HepG2 (cell line): ENCODE results near the gene DDTL. TPM values are rescaled to one million over a fixed set of nuclear protein-coding genes. Genes with fewer than 3 reads are reported as not detected.

Source experiments
- AHDC1 ChIP-seq: sonication (generic); formaldehyde crosslinking; IDR thresholded peaks from 2 replicates; pipeline ENCODE4 v1.5.1; 2020; ENCODE audit warnings: mild to moderate bottlenecking, missing genetic modification reagents, borderline replicate concordance
- AKAP8 ChIP-seq: sonication (generic); formaldehyde crosslinking; IDR thresholded peaks from 2 replicates; pipeline ENCODE4 v1.5.1; 2020; ENCODE audit warnings: mild to moderate bottlenecking, missing genetic modification reagents
- CEBPB ChIP-seq: IDR thresholded peaks from 2 replicates; pipeline ENCODE4 v1.6.1; 2011; ENCODE audit warnings: low read depth, low read length, improper control_type of control experiment, borderline replicate concordance
- IRF2 ChIP-seq: IDR thresholded peaks from 2 replicates; pipeline ENCODE4 v1.6.1; 2018; ENCODE audit warnings: missing genetic modification reagents, missing compliant biosample characterization
- LBX2 ChIP-seq: sonication (generic); formaldehyde crosslinking; IDR thresholded peaks from 2 replicates; pipeline ENCODE4 v1.5.0; 2020; ENCODE audit warnings: missing genetic modification reagents, mild to moderate bottlenecking, borderline replicate concordance
- RBM39 ChIP-seq: fragments of 200-400 bp; formaldehyde crosslinking; IDR thresholded peaks from one replicate; pipeline ENCODE4 v1.6.1; 2018; ENCODE audit warnings: antibody characterized with exemption, mild to moderate bottlenecking, low read depth, low read length; ENCODE audit not compliant: poor library complexity, severe bottlenecking
- REL ChIP-seq: sonication (generic); formaldehyde crosslinking; conservative IDR thresholded peaks from 2 replicates; pipeline ENCODE4 v1.8.0; 2022; ENCODE audit warnings: mild to moderate bottlenecking, missing genetic modification reagents, moderate library complexity
- RFX3 ChIP-seq: IDR thresholded peaks from 2 replicates; pipeline ENCODE4 v1.6.1; 2016; ENCODE audit warnings: missing biosample characterization, missing genetic modification reagents
- SMYD3 ChIP-seq: sonication (generic); formaldehyde crosslinking; IDR thresholded peaks from 2 replicates; pipeline ENCODE4 v1.8.1; 2023; ENCODE audit warnings: mild to moderate bottlenecking, missing genetic modification reagents
- SOX13 ChIP-seq, 3 experiments: fragments of 450-650 bp in 1 of 3; sonication (generic) in 1 of 3; formaldehyde crosslinking in 1 of 3; IDR thresholded peaks in 2 of 3; conservative IDR thresholded peaks in 1 of 3; 2 replicates each; pipeline versions ENCODE4 v1.5.0 to v1.6.1; 2016 to 2020; ENCODE audit warnings: antibody characterized with exemption in 1 of 3, mild to moderate bottlenecking in 1 of 3, missing compliant biosample characterization in 1 of 3, missing genetic modification reagents in 1 of 3, moderate library complexity in 1 of 3
- SP5 ChIP-seq: IDR thresholded peaks from 2 replicates; pipeline ENCODE4 v1.6.1; 2016; ENCODE audit warnings: low read depth, borderline replicate concordance
- SRY ChIP-seq: sonication (generic); formaldehyde crosslinking; IDR thresholded peaks from 2 replicates; pipeline ENCODE4 v1.8.0; 2022; ENCODE audit warnings: mild to moderate bottlenecking, missing genetic modification reagents
- TCF12 ChIP-seq, 2 experiments: fragments of 450-650 bp in 1 of 2; sonication (generic) in 1 of 2; formaldehyde crosslinking in 1 of 2; IDR thresholded peaks; 2 replicates each; pipeline versions ENCODE4 v1.6.1 to v1.8.0; 2017 to 2022; ENCODE audit warnings: antibody characterized with exemption in 1 of 2, mild to moderate bottlenecking in 1 of 2, missing genetic modification reagents in 1 of 2, moderate library complexity in 1 of 2
- TP53 ChIP-seq: sonication (generic); formaldehyde crosslinking; conservative IDR thresholded peaks from 2 replicates; pipeline ENCODE4 v1.4.0; 2020; ENCODE audit warnings: missing genetic modification reagents
- ZNF121 ChIP-seq: sonication (generic); formaldehyde crosslinking; IDR thresholded peaks from 2 replicates; pipeline ENCODE4 v1.5.0; 2020; ENCODE audit warnings: mild to moderate bottlenecking, missing genetic modification reagents
- ZNF350 ChIP-seq: sonication (generic); formaldehyde crosslinking; IDR thresholded peaks from 2 replicates; pipeline ENCODE4 v1.4.0; 2020; ENCODE audit warnings: mild to moderate bottlenecking, low read depth, missing genetic modification reagents, borderline replicate concordance
- ZNF556 ChIP-seq: sonication (generic); formaldehyde crosslinking; IDR thresholded peaks from 2 replicates; pipeline ENCODE4 v1.4.0; 2020; ENCODE audit warnings: mild to moderate bottlenecking, missing genetic modification reagents, borderline replicate concordance
- ZNF770 ChIP-seq: sonication (generic); formaldehyde crosslinking; IDR thresholded peaks from 2 replicates; pipeline ENCODE4 v1.5.0; 2020; ENCODE audit warnings: mild to moderate bottlenecking, missing genetic modification reagents
- ZNF816 ChIP-seq: sonication (generic); formaldehyde crosslinking; IDR thresholded peaks from 2 replicates; pipeline ENCODE4 v1.8.0; 2022; ENCODE audit warnings: missing genetic modification reagents, mild to moderate bottlenecking, borderline replicate concordance
- ZSCAN12 ChIP-seq: sonication (generic); formaldehyde crosslinking; IDR thresholded peaks from 2 replicates; pipeline ENCODE4 v1.9.0; 2021; ENCODE audit warnings: mild to moderate bottlenecking, missing genetic modification reagents
- polyA plus RNA-seq, 8 experiments: library from polyadenylated mRNA; depleted of rRNA in 3 of 8; stranded (reverse) in 7 of 8; unstranded in 1 of 8; fragments of >200 nt; fragmentation: Illumina TruSeq in 4 of 8; extraction: Trizol in 4 of 8; gene quantifications; 2 replicates each; pipeline versions ENCODE4 v1.2.1 to v1.2.3, GENCODE V29; 2011 to 2016; ENCODE audit warnings: low read depth in 4 of 8, missing spikeins in 1 of 8, mixed read lengths in 1 of 8; ENCODE audit not compliant: insufficient read depth in 1 of 8
- total RNA-seq, 5 experiments: library from RNA; depleted of rRNA; stranded (reverse); fragments of >200 nt; fragmentation: Illumina TruSeq; extraction: Trizol; gene quantifications; 2 replicates each; pipeline ENCODE4 v1.2.3, GENCODE V29; 2016; ENCODE audit warnings: low read depth in 1 of 5

DDTL gene
- total and polyA plus RNA-seq, 2 of the 13 experiments (the other 11 are each of a cell fraction or from before 2014, with no cell fraction given): 0.31 TPM; not detected in 1

GRCh38 chr22:24002851-24003250 lies 36.2 kb downstream of the DDTL start (continued):
- TF ChIP-seq AHDC1 (0 out of 2 replicates have a peak, but pooled peaks have one; percentile 27), ZNF556 (CRISPR knock-in tag) (no peak), SP5 (CRISPR knock-in tag) (no peak), LBX2 (CRISPR knock-in tag) (no peak), AKAP8 (no peak), TP53 (no peak), SMYD3 (CRISPR knock-in tag) (no peak), SOX13 (IDR thresholded peaks at IDR 0.05) (no peak), SOX13 (CRISPR knock-in tag; conservative IDR thresholded peaks at IDR 0.05 in 1 of 2, IDR thresholded peaks at IDR 0.05 in 1 of 2) (no peak), RBM39 (no peak), ZNF350 (CRISPR knock-in tag) (no peak), ZNF770 (peak; percentile 92), REL (CRISPR knock-in tag) (no peak), SRY (CRISPR knock-in tag) (no peak), ZNF121 (CRISPR knock-in tag) (no peak), IRF2 (CRISPR knock-in tag) (no peak), CEBPB (peak; percentile 85), ZSCAN12 (CRISPR knock-in tag) (no peak), RFX3 (CRISPR knock-in tag) (no peak), TCF12 (IDR thresholded peaks at IDR 0.05) (no peak), TCF12 (CRISPR knock-in tag; IDR thresholded peaks at IDR 0.05) (no peak), ZNF816 (CRISPR knock-in tag) (no peak)
